Spleen (tissue), 11 donors: ENCODE results near the gene IL2. TPM values are rescaled to one million over a fixed set of nuclear protein-coding genes. Genes with fewer than 3 reads are reported as not detected.

Experiments
- DNase-seq: peaks from one replicate; pipeline ENCODE4 v3.0.0-alpha.2; 2020
- H3K27ac ChIP-seq, 8 donors: fragments of 200-600 bp; sonication (generic) in 7 of 8; 1 replicate in 4 of 8; 2 replicates in 4 of 8; pipeline versions ENCODE4 v1.5.0 to v1.8.0; 2016 to 2021; ENCODE audit warnings: inconsistent platforms in 4 of 8, mild to moderate bottlenecking in 4 of 8, moderate library complexity in 1 of 8
- H3K27me3 ChIP-seq, 7 donors: fragments of 200-600 bp; sonication (generic) in 6 of 7; replicated peaks in 1 of 7; 1 replicate in 4 of 7; 2 replicates in 3 of 7; pipeline versions ENCODE4 v1.5.0 to v1.8.0; 2016 to 2021; ENCODE audit warnings: inconsistent platforms in 3 of 7, mild to moderate bottlenecking in 1 of 7
- H3K36me3 ChIP-seq, 6 donors: fragments of 200-600 bp; sonication (generic) in 5 of 6; 1 replicate in 4 of 6; 2 replicates in 2 of 6; pipeline versions ENCODE4 v1.5.0 to v1.8.0; 2016 to 2021; ENCODE audit warnings: inconsistent platforms in 2 of 6
- H3K4me1 ChIP-seq, 6 donors: fragments of 200-600 bp; sonication (generic) in 5 of 6; 1 replicate in 3 of 6; 2 replicates in 3 of 6; pipeline versions ENCODE4 v1.5.0 to v1.8.0; 2016 to 2021; ENCODE audit warnings: inconsistent platforms in 3 of 6
- H3K4me3 ChIP-seq, 8 donors: fragments of 200-600 bp; sonication (generic) in 7 of 8; 1 replicate in 4 of 8; 2 replicates in 4 of 8; pipeline versions ENCODE4 v1.5.0 to v1.8.0; 2016 to 2021; ENCODE audit warnings: inconsistent platforms in 4 of 8, mild to moderate bottlenecking in 4 of 8, moderate library complexity in 2 of 8
- H3K9me3 ChIP-seq, 8 donors: fragments of 200-600 bp; sonication (generic) in 7 of 8; 1 replicate in 4 of 8; 2 replicates in 4 of 8; pipeline versions ENCODE4 v1.5.0 to v1.8.0; 2016 to 2021; ENCODE audit warnings: inconsistent platforms in 4 of 8
- POLR2A ChIP-seq, 3 donors: fragments of 450-650 bp; IDR thresholded peaks; one replicate each; pipeline ENCODE4 v1.5.1; 2017; ENCODE audit warnings: antibody characterized with exemption in 3 of 3, mild to moderate bottlenecking in 1 of 3
- POLR2AphosphoS5 ChIP-seq, 3 donors: sonication (generic); formaldehyde crosslinking; IDR thresholded peaks; one replicate each; pipeline ENCODE4 v1.5.1; 2017; ENCODE audit warnings: antibody characterized with exemption in 3 of 3
- WGBS, 5 donors: extraction: QIAGEN DNeasy Blood & Tissue Kit in 3 of 5; methylation state at CpG; one replicate each; pipeline versions ENCODE4 v1.1.5 to v1.1.7; 2013 to 2018; 5-methylcytosine and 5-hydroxymethylcytosine counted together
- intact Hi-C: fragments of 100-400 bp; cut with DNase I; formaldehyde crosslinking; loops from one replicate; pipeline ENCODE4 v1.15.0; 2023; ENCODE audit warnings: low total_unique reads
- polyA plus RNA-seq, 3 donors: library from polyadenylated mRNA; stranded (reverse); fragments of 200-250 nt; gene quantifications; one replicate each; pipeline ENCODE4 v1.2.1, GENCODE V29; 2013
- total RNA-seq, 7 donors: library from RNA; depleted of rRNA in 3 of 7; stranded (reverse); fragments of >200 nt in 3 of 7; fragmentation: NEBNext Ultra II Directional in 4 of 7; extraction: Animal tissue kit (Norgen Biotek cat#: 25700) in 4 of 7; gene quantifications; one replicate each; pipeline versions ENCODE4 v1.1.0 to v1.2.1, GENCODE V29; 2016 to 2021
- TF ChIP-seq, protein P1 (sequence below), 11 experiments: fragments of 200-600 bp in 7 of 11; fragments of 450-650 bp in 4 of 11; sonication (generic) in 4 of 11; IDR thresholded peaks in 8 of 11; conservative IDR thresholded peaks in 3 of 11; 1 replicate in 7 of 11; 2 replicates in 4 of 11; pipeline versions ENCODE4 v1.4.0 to v1.8.0; 2016 to 2021; ENCODE audit warnings: antibody characterized with exemption in 11 of 11, inconsistent platforms in 4 of 11, mild to moderate bottlenecking in 1 of 11
- donor health status: healthy with polysubstance abuse.
- donor health status: DM: no; HTN: no; CAD: no; lungs with moderate emphysema.
- donor health status: DM: no; HTN: no; CAD: no.
- donor health status: Bipolar disorder and iron deficiency.
- donor health status: healthy.
- donor health status: DM: no; HTN: no; CAD: no.
- donor health status: DM: yes; HTN: yes; CAD: no.

IL2 gene
- total and polyA plus RNA-seq, 10 donors = 0.24 to 0.32 (median 0.27) TPM; not detected in 7

DNA sequence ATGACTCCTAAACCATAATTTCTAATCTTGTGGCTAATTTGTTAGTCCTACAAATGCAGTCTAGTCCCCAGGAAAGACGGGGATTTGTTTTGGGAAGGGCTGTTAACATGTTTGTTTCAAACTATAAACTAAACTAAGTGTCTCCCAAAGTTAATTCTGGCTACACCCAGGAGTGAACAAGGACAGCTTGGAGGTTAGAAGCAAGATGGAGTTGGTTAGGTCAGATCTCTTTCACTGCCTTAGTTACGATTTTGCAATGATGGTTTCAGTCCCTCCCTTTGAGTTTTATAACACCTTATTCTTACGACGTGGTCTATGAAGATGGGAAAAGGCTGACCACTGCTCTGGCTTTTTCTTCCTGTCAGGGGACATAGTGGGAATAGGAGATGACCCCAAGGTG lies 27.0 kb upstream of the IL2 start:
- intact Hi-C loops = no loop called here
- H3K27me3 ChIP-seq = no peaks in the 10 kb centered on the region
- 59 to 69% (median 61%) methylated on average over 4 of the region's 4 CpGs for WGBS, 5 donors
- H3K9me3 ChIP-seq = peaks cover 0 to 23% (median 15%) of the 10 kb centered on the region in 8 donors
- no peaks in the 10 kb centered on the region for H3K36me3 ChIP-seq
- no peak for TF ChIP-seq POLR2AphosphoS5 (IDR thresholded peaks at IDR 0.05)
- no peak for TF ChIP-seq POLR2A (IDR thresholded peaks at IDR 0.05)
- TF ChIP-seq, protein P1, sequence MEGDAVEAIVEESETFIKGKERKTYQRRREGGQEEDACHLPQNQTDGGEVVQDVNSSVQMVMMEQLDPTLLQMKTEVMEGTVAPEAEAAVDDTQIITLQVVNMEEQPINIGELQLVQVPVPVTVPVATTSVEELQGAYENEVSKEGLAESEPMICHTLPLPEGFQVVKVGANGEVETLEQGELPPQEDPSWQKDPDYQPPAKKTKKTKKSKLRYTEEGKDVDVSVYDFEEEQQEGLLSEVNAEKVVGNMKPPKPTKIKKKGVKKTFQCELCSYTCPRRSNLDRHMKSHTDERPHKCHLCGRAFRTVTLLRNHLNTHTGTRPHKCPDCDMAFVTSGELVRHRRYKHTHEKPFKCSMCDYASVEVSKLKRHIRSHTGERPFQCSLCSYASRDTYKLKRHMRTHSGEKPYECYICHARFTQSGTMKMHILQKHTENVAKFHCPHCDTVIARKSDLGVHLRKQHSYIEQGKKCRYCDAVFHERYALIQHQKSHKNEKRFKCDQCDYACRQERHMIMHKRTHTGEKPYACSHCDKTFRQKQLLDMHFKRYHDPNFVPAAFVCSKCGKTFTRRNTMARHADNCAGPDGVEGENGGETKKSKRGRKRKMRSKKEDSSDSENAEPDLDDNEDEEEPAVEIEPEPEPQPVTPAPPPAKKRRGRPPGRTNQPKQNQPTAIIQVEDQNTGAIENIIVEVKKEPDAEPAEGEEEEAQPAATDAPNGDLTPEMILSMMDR (IDR thresholded peaks at IDR 0.05 in 8 of 11, conservative IDR thresholded peaks at IDR 0.05 in 3 of 11) = no peak
- DNase-seq = no peak
- H3K27ac ChIP-seq = no peak overlapping the region
- no peak overlapping the region for H3K4me3 ChIP-seq
- no peaks in the 10 kb centered on the region for H3K4me1 ChIP-seq

DNA sequence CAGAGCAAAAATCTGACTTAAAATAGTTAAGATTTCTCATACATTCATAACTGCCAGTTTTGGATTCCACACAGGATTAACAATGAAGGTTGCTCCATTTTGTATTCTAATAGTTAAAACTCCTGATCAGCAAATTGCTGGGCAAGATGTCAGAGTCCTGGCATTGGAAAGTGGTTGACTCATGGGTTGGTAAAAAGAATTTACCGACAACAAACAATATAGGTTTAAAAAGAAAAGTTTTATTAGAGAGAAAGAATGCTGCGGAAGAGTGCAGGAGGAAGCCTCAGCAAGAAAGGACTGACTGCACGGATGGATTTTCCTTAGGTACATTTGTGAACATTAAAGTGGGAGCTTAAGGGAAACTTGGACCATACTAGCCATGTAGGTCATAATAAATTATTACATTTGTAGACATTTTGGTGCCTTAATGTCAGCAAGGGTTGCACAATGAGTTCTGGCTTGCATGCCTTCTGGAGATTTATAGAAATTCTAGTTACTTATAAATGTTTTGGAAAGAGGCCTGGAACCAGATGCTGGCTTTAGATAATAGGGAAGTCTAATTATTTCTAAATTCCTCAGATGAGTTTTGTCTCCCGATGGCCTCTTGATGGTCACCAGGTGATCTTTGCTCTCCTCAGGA lies 25.4 kb upstream of the IL2 start:
- Histone ChIP-seq H3K9me3 (peaks cover 0 to 7% (median 0%) of the 10 kb centered on the region in 8 donors), H3K27ac (no peak overlapping the region), H3K36me3 (no peaks in the 10 kb centered on the region), H3K4me3 (no peak overlapping the region), H3K4me1 (no peaks in the 10 kb centered on the region), H3K27me3 (no peaks in the 10 kb centered on the region)
- 83 to 97% (median 90%) methylated on average over 4 of the region's 4 CpGs for WGBS, 5 donors
- DNase-seq = no peak
- intact Hi-C loops = no loop called here
- TF ChIP-seq, protein P1 (IDR thresholded peaks at IDR 0.05 in 8 of 11, conservative IDR thresholded peaks at IDR 0.05 in 3 of 11) = no peak
- TF ChIP-seq POLR2AphosphoS5 (IDR thresholded peaks at IDR 0.05) (no peak), POLR2A (IDR thresholded peaks at IDR 0.05) (no peak)

DNA sequence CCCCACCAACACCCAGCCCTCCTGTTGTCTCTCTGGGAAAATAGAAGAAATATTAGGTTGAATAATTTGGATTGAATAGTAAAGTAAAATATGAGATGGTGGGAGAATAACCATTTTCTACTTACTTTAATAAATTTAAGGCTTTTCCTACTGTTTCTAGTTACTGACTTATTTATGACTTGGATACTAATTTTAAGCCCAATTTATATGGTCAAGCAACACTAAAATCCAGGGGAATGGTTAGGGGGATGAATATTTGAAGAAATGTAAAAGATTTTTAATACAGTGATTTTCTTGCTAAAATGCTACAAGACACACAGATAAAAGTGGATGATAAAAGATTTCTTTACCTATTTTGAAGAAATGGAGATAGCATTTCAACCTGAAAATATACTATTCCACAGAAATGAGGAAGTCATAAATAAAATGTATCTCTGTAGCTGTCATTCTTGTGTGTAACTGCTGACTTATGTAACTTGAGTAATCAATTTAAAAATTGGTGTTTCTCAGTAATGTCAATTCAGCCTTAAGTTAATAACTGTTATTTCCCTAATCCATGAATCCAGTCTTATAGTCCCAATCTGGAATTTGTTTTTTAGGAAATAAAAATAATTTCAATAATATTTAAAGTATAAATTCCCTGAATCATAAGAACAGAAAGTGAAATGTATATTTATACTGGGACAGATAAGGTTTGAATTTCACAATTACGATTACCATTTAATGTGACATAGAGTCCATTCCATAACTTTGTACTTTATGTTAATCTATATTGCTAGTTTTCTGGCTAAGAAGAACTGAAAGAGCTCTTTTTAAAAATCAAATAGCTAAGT lies 24.3 kb upstream of the IL2 start:
- 82 to 92% (median 92%) methylated on average over 1 of the region's 1 CpG for WGBS, 5 donors

More for the DNA sequence above, 24.3 kb upstream of the IL2 start:
- no peak for DNase-seq
- intact Hi-C loops = no loop called here
- Histone ChIP-seq H3K4me3 (no peak overlapping the region), H3K27me3 (no peaks in the 10 kb centered on the region), H3K4me1 (no peaks in the 10 kb centered on the region), H3K36me3 (no peaks in the 10 kb centered on the region), H3K9me3 (no peaks in the 10 kb centered on the region), H3K27ac (no peak overlapping the region)
- TF ChIP-seq, protein P1 (IDR thresholded peaks at IDR 0.05 in 8 of 11, conservative IDR thresholded peaks at IDR 0.05 in 3 of 11) = no peak
- TF ChIP-seq POLR2AphosphoS5 (IDR thresholded peaks at IDR 0.05) (no peak), POLR2A (IDR thresholded peaks at IDR 0.05) (no peak)
